ENCODE results near the gene MYO1G.

GRCh38 chr7:44969049-44969700 is 9.6 kb downstream of the MYO1G start:
- no peak for TF ChIP-seq CTCF (IDR thresholded peaks at IDR 0.05; ENCODE audit: insufficient read depth, low read length)
- TF ChIP-seq POLR2AphosphoS5 (IDR thresholded peaks at IDR 0.05; ENCODE audit: low read depth) = no peak; the same call in 1 of the 2 replicates
- TF ChIP-seq REST (IDR thresholded peaks at IDR 0.05; ENCODE audit: insufficient replicate concordance, low read depth) = no peak
- TF ChIP-seq SPI1 (IDR thresholded peaks at IDR 0.05; ENCODE audit: borderline replicate concordance, low read depth) = no peak

Data from HL-60 (cell line).